GM23248 (cell line): ENCODE measurements around the gene UNC93A. TPM values are rescaled to one million over a fixed set of nuclear protein-coding genes. Genes with fewer than 3 reads are reported as not detected.
"Not testable (repeated sequence)": the region's sequence is repeated elsewhere in the genome, so short reads cannot be mapped to it uniquely, and the experiment has no call there.

ENCODE experiments used
- DNase-seq: peaks from one replicate; pipeline ENCODE4 v3.0.0-alpha.2; 2015
- H2AFZ ChIP-seq: fragments of 200-600 bp; sonication (generic); 2 replicates; pipeline ENCODE4 v1.6.1; 2016; ENCODE audit warnings: antibody characterized with exemption
- H3F3A ChIP-seq: fragments of 200-600 bp; sonication (generic); 2 replicates; pipeline ENCODE4 v1.6.1; 2016; ENCODE audit warnings: mild to moderate bottlenecking, antibody characterized with exemption, mixed run types; ENCODE audit not compliant: insufficient read depth
- H3K27ac ChIP-seq: fragments of 200-600 bp; sonication (generic); 2 replicates; pipeline ENCODE4 v1.5.1; 2016; ENCODE audit warnings: mild to moderate bottlenecking
- H3K27me3 ChIP-seq: fragments of 200-600 bp; sonication (generic); replicated peaks from 2 replicates; pipeline ENCODE4 v1.6.1; 2016; ENCODE audit warnings: mild to moderate bottlenecking; ENCODE audit not compliant: insufficient read depth
- H3K36me3 ChIP-seq: fragments of 200-600 bp; sonication (generic); 2 replicates; pipeline ENCODE4 v1.6.1; 2016; ENCODE audit warnings: low read depth, mild to moderate bottlenecking
- H3K4me1 ChIP-seq: fragments of 200-600 bp; sonication (generic); 2 replicates; pipeline ENCODE4 v1.6.1; 2016; ENCODE audit warnings: mild to moderate bottlenecking; ENCODE audit not compliant: insufficient read depth
- H3K4me2 ChIP-seq: fragments of 200-600 bp; sonication (generic); one replicate; pipeline ENCODE4 v1.6.1; 2016; ENCODE audit warnings: mild to moderate bottlenecking; ENCODE audit not compliant: unreplicated experiment
- H3K4me3 ChIP-seq: fragments of 200-600 bp; sonication (generic); 2 replicates; pipeline ENCODE4 v1.5.1; 2016; ENCODE audit warnings: mild to moderate bottlenecking
- H3K79me2 ChIP-seq: fragments of 200-600 bp; sonication (generic); 2 replicates; pipeline ENCODE4 v1.6.1; 2016; ENCODE audit warnings: mild to moderate bottlenecking; ENCODE audit not compliant: insufficient read depth
- H3K9ac ChIP-seq: fragments of 200-600 bp; sonication (generic); 2 replicates; pipeline ENCODE4 v1.6.1; 2016; ENCODE audit warnings: mild to moderate bottlenecking
- H3K9me2 ChIP-seq: fragments of 200-600 bp; sonication (generic); 2 replicates; pipeline ENCODE4 v1.6.1; 2016; ENCODE audit warnings: mixed run types, mild to moderate bottlenecking, moderate library complexity; ENCODE audit not compliant: insufficient read depth
- H3K9me3 ChIP-seq: fragments of 200-600 bp; sonication (generic); one replicate; pipeline ENCODE4 v1.6.1; 2017; ENCODE audit warnings: low read depth
- H4K20me1 ChIP-seq: fragments of 200-600 bp; sonication (generic); 2 replicates; pipeline ENCODE4 v1.6.0; 2016; ENCODE audit not compliant: insufficient read depth
- EZH2 ChIP-seq: fragments of 200-600 bp; sonication (generic); IDR thresholded peaks from 2 replicates; pipeline ENCODE4 v1.6.1; 2018; ENCODE audit warnings: antibody characterized with exemption, mild to moderate bottlenecking; ENCODE audit not compliant: insufficient read depth, poor library complexity, severe bottlenecking
- EZH2phosphoT487 ChIP-seq: fragments of 200-600 bp; sonication (generic); IDR thresholded peaks from 2 replicates; pipeline ENCODE4 v1.6.1; 2018; ENCODE audit warnings: antibody characterized with exemption, moderate library complexity, mild to moderate bottlenecking, low read depth; ENCODE audit not compliant: insufficient read depth
- WGBS, 2 experiments: methylation state at CpG; one replicate each; pipeline ENCODE4 v1.1.6; 2015 to 2017; ENCODE audit warnings: low lambda C conversion rate in 2 of 2, low coverage in 1 of 2; ENCODE audit errors: missing lambda C conversion rate in 2 of 2; 5-methylcytosine and 5-hydroxymethylcytosine counted together
- in situ Hi-C: fragments of 300-500 bp; cut with MboI; formaldehyde crosslinking; loops from 2 replicates; pipeline ENCODE4 v1.15.0; 2020
- polyA plus RNA-seq: library from polyadenylated mRNA; unstranded; fragments of >200 nt; fragmentation: Nextera tagmentation; extraction: Ambion mirVana; gene quantifications from 2 replicates; pipeline ENCODE4 v1.2.1, GENCODE V29; 2016
- total RNA-seq: library from RNA; depleted of rRNA; stranded (reverse); fragments of >200 nt; shearing (Covaris generic); gene quantifications from 2 replicates; pipeline ENCODE4 v1.2.3, GENCODE V29; 2014

Gene UNC93A
- total and polyA plus RNA-seq, 2 experiments from 2014 or later, result not detected

- DNase-seq, result no peak
- WGBS, 2 experiments, result 28 to 32% methylated on average over 3 of the region's 3 CpGs
- Histone ChIP-seq H3K79me2 (no peaks in the 10 kb centered on the region), H3K9me2 (no peaks in the 10 kb centered on the region), H3K36me3 (no peaks in the 10 kb centered on the region), H3K9ac (no peak overlapping the region), H2AFZ (no peak overlapping the region), H3K27me3 (no peaks in the 10 kb centered on the region), H3K4me2 (no peak overlapping the region), H3K9me3 (no peaks in the 10 kb centered on the region), H3K4me3 (no peak overlapping the region), H3K4me1 (no peaks in the 10 kb centered on the region), H3F3A (no peaks in the 10 kb centered on the region), H4K20me1 (no peaks in the 10 kb centered on the region), H3K27ac (no peak overlapping the region)
- TF ChIP-seq EZH2phosphoT487 (no peak), EZH2 (no peak)
- in situ Hi-C loops, result no loop called here
Observed at GRCh38 chr6:167279766-167280446, 11.2 kb upstream of the UNC93A start.

DNA sequence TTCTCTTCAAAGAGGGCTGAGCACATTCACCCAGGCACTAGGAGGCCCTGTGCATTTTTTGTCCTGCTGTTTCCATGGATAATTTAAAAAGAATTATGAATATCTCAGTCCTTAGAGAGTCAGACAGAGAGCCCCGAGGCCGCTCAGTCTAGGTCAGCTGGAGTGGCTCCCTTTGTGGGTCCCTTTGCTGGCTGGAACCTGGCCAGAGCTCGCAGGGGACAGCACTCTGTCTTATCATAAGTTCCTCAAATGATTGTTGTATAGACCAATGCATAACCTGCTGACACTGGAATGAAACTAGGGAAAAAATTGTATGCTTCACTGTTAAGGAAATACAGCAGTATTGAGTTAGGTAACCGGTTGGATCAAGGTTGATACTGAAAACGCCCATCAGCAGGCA lies 10.6 kb upstream of the UNC93A start:
- H3K9me2 ChIP-seq, H3K9ac ChIP-seq, in situ Hi-C loops, H3K4me3 ChIP-seq, H3K9me3 ChIP-seq, H3K36me3 ChIP-seq, H3F3A ChIP-seq, H2AFZ ChIP-seq, H3K4me1 ChIP-seq, H3K27me3 ChIP-seq, H3K27ac ChIP-seq, H3K4me2 ChIP-seq, H4K20me1 ChIP-seq, DNase-seq, H3K79me2 ChIP-seq: not testable (repeated sequence)
- 22 to 25% methylated on average over 5 of the region's 5 CpGs for WGBS, 2 experiments

- Histone ChIP-seq H3K4me3 (no peak overlapping the region), H2AFZ (no peak overlapping the region), H3K4me1 (no peaks in the 10 kb centered on the region), H3F3A (no peaks in the 10 kb centered on the region), H3K27ac (no peak overlapping the region), H3K27me3 (no peaks in the 10 kb centered on the region), H3K9ac (no peak overlapping the region), H3K36me3 (no peaks in the 10 kb centered on the region), H3K9me2 (no peaks in the 10 kb centered on the region), H3K9me3 (no peaks in the 10 kb centered on the region), H3K79me2 (no peaks in the 10 kb centered on the region), H3K4me2 (no peak overlapping the region), H4K20me1 (no peaks in the 10 kb centered on the region)
- in situ Hi-C loops, result no loop called here
- TF ChIP-seq EZH2phosphoT487 (no peak), EZH2 (no peak)
- DNase-seq, result no peak
Observed at GRCh38 chr6:167282165-167282564, 8.9 kb upstream of the UNC93A start.

GRCh38 chr6:167284565-167284964 lies 6.5 kb upstream of the UNC93A start:
- H3K4me1 ChIP-seq, H3K4me3 ChIP-seq, H3K4me2 ChIP-seq, H4K20me1 ChIP-seq, H3K27ac ChIP-seq, H3F3A ChIP-seq, H3K79me2 ChIP-seq, H3K27me3 ChIP-seq, H2AFZ ChIP-seq, H3K9me2 ChIP-seq, H3K36me3 ChIP-seq, DNase-seq, H3K9me3 ChIP-seq, H3K9ac ChIP-seq, in situ Hi-C loops: not testable (repeated sequence)
- 52 to 58% methylated on average over 8 to 11 of the region's 13 CpGs for WGBS, 2 experiments

DNA sequence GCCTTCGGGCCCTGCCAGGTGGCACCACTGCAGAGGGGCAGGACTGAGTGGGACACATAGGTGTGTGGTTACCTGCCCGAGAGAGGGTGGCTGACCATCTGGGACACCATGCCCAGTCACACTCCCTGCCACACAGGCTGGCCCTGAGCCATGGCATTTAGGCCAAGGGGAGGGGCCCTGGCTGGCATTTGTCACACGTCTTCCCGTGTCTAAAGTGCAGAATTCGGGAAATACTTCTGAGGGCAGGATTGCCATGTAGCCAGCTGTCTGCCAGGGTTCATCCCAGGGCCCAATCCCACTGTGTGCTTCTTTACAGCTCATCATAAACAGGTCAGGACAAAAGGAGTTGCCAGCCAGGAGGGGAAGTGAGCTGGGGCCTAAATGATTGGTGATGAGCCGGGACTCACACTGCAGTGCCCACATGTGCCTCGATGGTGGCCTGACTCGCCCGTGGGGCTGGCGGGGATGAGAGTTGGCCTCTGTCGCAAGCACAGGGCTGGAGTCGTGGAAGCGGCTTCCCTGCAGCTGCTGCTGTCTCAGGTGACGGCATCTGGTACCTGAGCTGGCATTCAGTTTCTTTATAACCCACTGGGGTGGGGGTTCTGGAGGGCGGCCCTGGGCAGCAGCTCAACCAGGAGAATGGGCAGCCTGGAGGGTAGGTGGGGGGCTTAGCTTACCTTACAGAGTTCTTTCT lies 5.9 kb upstream of the UNC93A start:
- no peak for DNase-seq
- H3K9me2 ChIP-seq, result no peaks in the 10 kb centered on the region
- 46 to 48% methylated on average over 13 to 15 of the region's 15 CpGs for WGBS, 2 experiments
- no peaks in the 10 kb centered on the region for H3K9me3 ChIP-seq
- no peak overlapping the region for H3K4me3 ChIP-seq
- no peak overlapping the region for H3K9ac ChIP-seq
- in situ Hi-C loops, result no loop called here
- H3K4me1 ChIP-seq, result no peaks in the 10 kb centered on the region
- H3K79me2 ChIP-seq, result no peaks in the 10 kb centered on the region
- no peak overlapping the region for H3K27ac ChIP-seq
- no peak overlapping the region for H3K4me2 ChIP-seq
- TF ChIP-seq EZH2, result no peak
- no peak for TF ChIP-seq EZH2phosphoT487
- no peaks in the 10 kb centered on the region for H3K27me3 ChIP-seq
- no peaks in the 10 kb centered on the region for H4K20me1 ChIP-seq
- no peak overlapping the region for H2AFZ ChIP-seq
- H3K36me3 ChIP-seq, result no peaks in the 10 kb centered on the region
- H3F3A ChIP-seq, result no peaks in the 10 kb centered on the region
